H1 (cell line): ENCODE measurements around the gene PPP4R1. TPM values are rescaled to one million over a fixed set of nuclear protein-coding genes. Genes with fewer than 3 reads are reported as not detected.

Source experiments
- CTCF ChIA-PET: fragments of 300-600 bp; sonication (Branson Sonifier 250); formaldehyde crosslinking; loops from one replicate; lab custom pipeline; 2021; ENCODE audit not compliant: partially characterized antibody; lab: Charles Lee
- POLR2A ChIA-PET: fragments of 300-600 bp; sonication (Branson Sonifier 250); formaldehyde crosslinking; loops from one replicate; lab custom pipeline; 2021; ENCODE audit warnings: inconsistent platforms; ENCODE audit not compliant: partially characterized antibody; lab: Charles Lee
- DNase-seq, 2 experiments: peaks; one replicate each; pipeline versions ENCODE4 v3.0.0 to v3.0.0-alpha.2; 2010 to 2022; ENCODE audit warnings: low spot score in 2 of 2, low read depth in 1 of 2, mixed read lengths in 1 of 2
- FAIRE-seq: peaks from 2 replicates; lab custom pipeline; 2011; peaks lifted over from hg19 to GRCh38; lab: Jason Lieb, UNC
- H2AFZ ChIP-seq: 2 replicates; pipeline ENCODE4 v1.8.1; 2012; ENCODE audit warnings: low read length, inconsistent platforms
- H2AK5ac ChIP-seq: 2 replicates; pipeline ENCODE4 v1.6.1; 2013; ENCODE audit warnings: low read depth, low read length
- H2BK120ac ChIP-seq: replicated peaks from 2 replicates; pipeline ENCODE3; 2013; ENCODE audit warnings: low read depth, low read length, inconsistent platforms
- H2BK12ac ChIP-seq: 2 replicates; pipeline ENCODE4 v1.6.1; 2013; ENCODE audit warnings: low read depth, low read length
- H2BK15ac ChIP-seq: 2 replicates; pipeline ENCODE4 v1.6.1; 2013; ENCODE audit warnings: low read length
- H2BK20ac ChIP-seq: 2 replicates; pipeline ENCODE4 v1.6.1; 2013; ENCODE audit warnings: low read length
- H2BK5ac ChIP-seq: 2 replicates; pipeline ENCODE4 v1.6.1; 2013; ENCODE audit warnings: low read depth, low read length
- H3K14ac ChIP-seq: 2 replicates; pipeline ENCODE4 v1.6.1; 2013; ENCODE audit warnings: inconsistent platforms; ENCODE audit not compliant: insufficient read length
- H3K18ac ChIP-seq: 2 replicates; pipeline ENCODE4 v1.6.1; 2013; ENCODE audit warnings: low read length; ENCODE audit errors: extremely low read depth
- H3K23ac ChIP-seq: 2 replicates; pipeline ENCODE4 v1.6.1; 2013; ENCODE audit warnings: inconsistent platforms; ENCODE audit not compliant: insufficient read length
- H3K23me2 ChIP-seq: 2 replicates; pipeline ENCODE4 v1.6.1; 2013; ENCODE audit warnings: low read depth, low read length
- H3K27ac ChIP-seq: 2 replicates; pipeline ENCODE4 v1.6.1; 2011; ENCODE audit warnings: low read depth, low read length, inconsistent platforms
- H3K27me3 ChIP-seq, 4 experiments: replicated peaks in 1 of 4; 1 replicate in 1 of 4; 2 replicates in 3 of 4; pipeline versions ENCODE4 v1.6.1 to v1.8.1; 2011 to 2013; ENCODE audit warnings: low read length in 3 of 4, mild to moderate bottlenecking in 3 of 4, inconsistent platforms in 2 of 4, mixed read lengths in 2 of 4, moderate library complexity in 1 of 4; ENCODE audit not compliant: control insufficient read depth in 3 of 4, insufficient read depth in 3 of 4; ENCODE audit errors: extremely low read depth in 1 of 4
- H3K36me3 ChIP-seq, 4 experiments: 2 replicates each; pipeline versions ENCODE4 v1.6.1 to v1.8.1; 2011 to 2013; ENCODE audit warnings: mild to moderate bottlenecking in 4 of 4, low read length in 3 of 4, moderate library complexity in 2 of 4, control low read depth in 1 of 4, inconsistent platforms in 1 of 4; ENCODE audit not compliant: insufficient read depth in 4 of 4, control insufficient read depth in 2 of 4
- H3K4ac ChIP-seq: replicated peaks from 2 replicates; pipeline ENCODE3; 2013; ENCODE audit warnings: low read length, low read depth, mixed read lengths, inconsistent platforms; ENCODE audit not compliant: insufficient read length
- H3K4me1 ChIP-seq, 4 experiments: replicated peaks in 1 of 4; 1 replicate in 1 of 4; 2 replicates in 3 of 4; pipeline versions ENCODE4 v1.6.1 to v1.8.1; 2011 to 2013; ENCODE audit warnings: low read length in 3 of 4, inconsistent platforms in 2 of 4, mixed read lengths in 1 of 4; ENCODE audit not compliant: insufficient read depth in 4 of 4, control insufficient read depth in 3 of 4
- H3K4me2 ChIP-seq, 2 experiments: 2 replicates each; pipeline versions ENCODE4 v1.6.1 to v1.8.1; 2011 to 2013; ENCODE audit warnings: low read depth in 2 of 2, low read length in 2 of 2, control low read depth in 1 of 2, inconsistent platforms in 1 of 2, mild to moderate bottlenecking in 1 of 2; ENCODE audit not compliant: insufficient read depth in 1 of 2
- H3K4me3 ChIP-seq, 4 experiments: fragments of 200-600, 300-600 bp in 1 of 4; sonication (generic), shearing (Covaris generic), sonication (Bioruptor Twin) in 1 of 4; 2 replicates each; pipeline versions ENCODE4 v1.5.1 to v1.8.1; 2011 to 2016; ENCODE audit warnings: low read length in 4 of 4, low read depth in 3 of 4, control low read depth in 2 of 4, inconsistent platforms in 2 of 4, mild to moderate bottlenecking in 2 of 4, mixed read lengths in 1 of 4, moderate library complexity in 1 of 4; ENCODE audit not compliant: insufficient read depth in 2 of 4; ENCODE audit errors: extremely low read depth in 1 of 4
- H3K56ac ChIP-seq: replicated peaks from 2 replicates; pipeline ENCODE3; 2013; ENCODE audit warnings: low read depth, mild to moderate bottlenecking, mixed read lengths, low read length, inconsistent platforms; ENCODE audit not compliant: insufficient read length
- H3K79me1 ChIP-seq: 2 replicates; pipeline ENCODE4 v1.6.1; 2013; ENCODE audit warnings: low read depth, low read length, control low read depth
- H3K79me2 ChIP-seq, 2 experiments: 2 replicates each; pipeline versions ENCODE4 v1.6.1 to v1.8.1; 2012 to 2013; ENCODE audit warnings: low read length in 2 of 2, mild to moderate bottlenecking in 2 of 2, inconsistent platforms in 1 of 2; ENCODE audit not compliant: insufficient read depth in 2 of 2, control insufficient read depth in 1 of 2
- H3K9ac ChIP-seq, 4 experiments: replicated peaks in 1 of 4; 1 replicate in 1 of 4; 2 replicates in 3 of 4; pipeline versions ENCODE4 v1.6.1 to v1.8.1; 2011 to 2013; ENCODE audit warnings: low read depth in 3 of 4, low read length in 3 of 4, control low read depth in 2 of 4, mild to moderate bottlenecking in 2 of 4, moderate library complexity in 2 of 4, inconsistent platforms in 1 of 4; ENCODE audit errors: extremely low read depth in 1 of 4
- H3K9me3 ChIP-seq, 2 experiments: 2 replicates each; pipeline versions ENCODE4 v1.6.1 to v1.8.1; 2012 to 2013; ENCODE audit warnings: mild to moderate bottlenecking in 2 of 2, moderate library complexity in 2 of 2, control low read depth in 1 of 2, inconsistent platforms in 1 of 2, low read depth in 1 of 2, low read length in 1 of 2, mixed read lengths in 1 of 2; ENCODE audit not compliant: insufficient read depth in 2 of 2
- H4K20me1 ChIP-seq, 2 experiments: replicated peaks in 1 of 2; 2 replicates each; pipeline versions ENCODE3 to v1.8.1; 2011 to 2013; ENCODE audit warnings: inconsistent platforms in 2 of 2, low read length in 2 of 2, mild to moderate bottlenecking in 1 of 2; ENCODE audit not compliant: insufficient read depth in 2 of 2, control insufficient read depth in 1 of 2
- H4K5ac ChIP-seq: 2 replicates; pipeline ENCODE4 v1.6.1; 2013; ENCODE audit warnings: low read length, low read depth, mixed read lengths, inconsistent platforms; ENCODE audit not compliant: insufficient read length
- H4K8ac ChIP-seq: 2 replicates; pipeline ENCODE4 v1.8.0; 2013; ENCODE audit warnings: mild to moderate bottlenecking, moderate library complexity, low read length, inconsistent platforms; ENCODE audit not compliant: insufficient read depth; ENCODE audit errors: extremely low read depth
- H4K91ac ChIP-seq: replicated peaks from 2 replicates; pipeline ENCODE3; 2013; ENCODE audit warnings: low read length, mixed read lengths, inconsistent platforms; ENCODE audit not compliant: insufficient read length
- CBX5 ChIP-seq: fragments of 300-800, 300-1000 bp; sonication (generic); IDR thresholded peaks from 2 replicates; pipeline ENCODE4 v1.7.1; 2016; ENCODE audit warnings: antibody characterized with exemption, low read length, low read depth
- EGR1 ChIP-seq: IDR thresholded peaks from 2 replicates; pipeline ENCODE4 v1.6.1; 2011; ENCODE audit warnings: low read depth, low read length, borderline replicate concordance
- MAFK ChIP-seq: IDR thresholded peaks from 2 replicates; pipeline ENCODE4 v1.6.1; 2012; ENCODE audit warnings: low read depth, mild to moderate bottlenecking, improper control_type of control experiment, low read length
- NRF1 ChIP-seq: IDR thresholded peaks from 2 replicates; pipeline ENCODE4 v1.6.1; 2011; ENCODE audit warnings: mild to moderate bottlenecking, low read depth, low read length, improper control_type of control experiment
- RFX5 ChIP-seq: IDR thresholded peaks from 2 replicates; pipeline ENCODE4 v1.6.1; 2011; ENCODE audit warnings: low read depth, low read length, improper control_type of control experiment, borderline replicate concordance
- SIX5 ChIP-seq: IDR thresholded peaks from 2 replicates; pipeline ENCODE4 v1.6.1; 2011; ENCODE audit warnings: mild to moderate bottlenecking, low read depth, low read length
- SP2 ChIP-seq: IDR thresholded peaks from 2 replicates; pipeline ENCODE4 v1.6.1; 2012; ENCODE audit warnings: mild to moderate bottlenecking, low read length, inconsistent platforms
- SUZ12 ChIP-seq: fragments of 200-600 bp; sonication (generic); IDR thresholded peaks from 2 replicates; pipeline ENCODE4 v1.6.1; 2012; ENCODE audit warnings: mild to moderate bottlenecking, inconsistent platforms, low read length, moderate library complexity, mixed read lengths
- TAF1 ChIP-seq: IDR thresholded peaks from 2 replicates; pipeline ENCODE4 v1.6.1; 2011; ENCODE audit warnings: mild to moderate bottlenecking, low read depth, low read length
- TBP ChIP-seq: IDR thresholded peaks from 2 replicates; pipeline ENCODE4 v1.6.1; 2011; ENCODE audit warnings: low read depth, low read length, improper control_type of control experiment
- polyA plus RNA-seq, 7 experiments: library from polyadenylated mRNA; depleted of rRNA in 3 of 7; stranded (reverse) in 5 of 7; unstranded in 2 of 7; fragments of >200 nt in 5 of 7; fragments of 200-250 nt in 2 of 7; gene quantifications; 1 replicate in 5 of 7; 2 replicates in 1 of 7; 4 replicates in 1 of 7; pipeline versions ENCODE4 v1.2.1 to v1.2.3, GENCODE V29; 2011 to 2013; ENCODE audit warnings: missing spikeins in 2 of 7, mixed read lengths in 2 of 7
- total RNA-seq: library from RNA; stranded (reverse); fragmentation: NEBNext Ultra II Directional; extraction: Animal tissue kit (Norgen Biotek cat#: 25700); gene quantifications from 2 replicates; pipeline ENCODE4 v1.2.1, GENCODE V29; 2021

The PPP4R1 gene
- total and polyA plus RNA-seq, 2 of the 8 experiments (the other 6 are each of a cell fraction or from before 2014, with no cell fraction given): 67.4 to 96.1 TPM

- CTCF ChIA-PET: interaction anchor here (0.5 to 1.9 kb wide), 5 partner anchors 9 to 92 kb away, joined by 3 to 6 read pairs (median 4); no protein-coding TSS in a partner anchor
- peaks cover 0 to 93% of the 10 kb centered on the region in 2 experiments; a peak in 3 of 4 replicates for H3K79me2 ChIP-seq
- POLR2A ChIA-PET: no interaction called here
Observed at GRCh38 chr18:9599328-9599727, 15.0 kb downstream of the PPP4R1 start.

More at GRCh38 chr18:9599328-9599727, 15.0 kb downstream of the PPP4R1 start:
- TF ChIP-seq SP2 (no peak), MAFK (no peak), NRF1 (no peak), RFX5 (no peak), TAF1 (no peak), SUZ12 (no peak), SIX5 (no peak), TBP (no peak), EGR1 (no peak), CBX5 (no peak)
- TF ChIP-seq, all 59 proteins: peak for 0
- H3K23me2 ChIP-seq: no peaks in the 10 kb centered on the region
- H4K8ac ChIP-seq: no peak overlapping the region
- no peak overlapping the region for H2BK5ac ChIP-seq
- no peaks in the 10 kb centered on the region for H3K27me3 ChIP-seq
- H4K20me1 ChIP-seq: peaks cover 0 to 2% of the 10 kb centered on the region in 2 experiments
- no peak overlapping the region for H3K56ac ChIP-seq
- no peak overlapping the region for H3K14ac ChIP-seq
- no peak overlapping the region for H3K4me3 ChIP-seq
- H3K4ac ChIP-seq: no peak overlapping the region
- no peak overlapping the region for H3K18ac ChIP-seq
- H2BK15ac ChIP-seq: no peak overlapping the region
- H3K4me1 ChIP-seq: no peaks in the 10 kb centered on the region
- H2BK20ac ChIP-seq: no peak overlapping the region
- H2BK120ac ChIP-seq: no peak overlapping the region
- no peak overlapping the region for H4K5ac ChIP-seq
- H2BK12ac ChIP-seq: no peak overlapping the region
- H4K91ac ChIP-seq: no peak overlapping the region
- no peak overlapping the region for H3K4me2 ChIP-seq
- no peak overlapping the region for H3K23ac ChIP-seq
- no peak overlapping the region for H2AK5ac ChIP-seq
- peaks cover 0 to 6% (median 0%) of the 10 kb centered on the region in 4 experiments; a peak in 2 of 8 replicates for H3K36me3 ChIP-seq
- H3K9me3 ChIP-seq: no peaks in the 10 kb centered on the region; a peak in 1 of 4 replicates
- H3K9ac ChIP-seq: no peak overlapping the region
- no peak overlapping the region for H2AFZ ChIP-seq
- H3K79me1 ChIP-seq: no peaks in the 10 kb centered on the region
- no peak overlapping the region for H3K27ac ChIP-seq
- DNase-seq (no peak), FAIRE-seq (no peak)
